K562 (cell line): Measurements from ENCODE around the gene HSF2. TPM values are rescaled to one million over a fixed set of nuclear protein-coding genes. Genes with fewer than 3 reads are reported as not detected.
"Not testable (repeated sequence)": the region's sequence is repeated elsewhere in the genome, so short reads cannot be mapped to it uniquely, and the experiment has no call there.

Experiments used
- ATAC-seq: fragments of 200-7000 bp; cut with Tn5 transposase; 3 replicates; pipeline ENCODE4 v1.9.1; 2020; ENCODE audit warnings: moderate library complexity
- BruUV-seq: library from RNA; stranded (reverse); fragments of 400-500 nt; replicated peaks from 2 replicates; lab custom pipeline; 2021; lab: Mats Ljungman, UMichigan
- CTCF ChIA-PET: fragments of 300-600 bp; formaldehyde crosslinking; extraction: SDS; loops from one replicate; lab custom pipeline; 2021; ENCODE audit warnings: low intra/inter-chr PET ratio; lab: Yijun Ruan, JAX
- POLR2A ChIA-PET: fragments of 300-600, 350-650 bp; sonication (Branson Sonifier 250); formaldehyde crosslinking; extraction: SDS; loops from one replicate; lab custom pipeline; 2021; ENCODE audit warnings: antibody characterized with exemption, inconsistent platforms; lab: Yijun Ruan, JAX
- DNase-seq, 4 experiments: peaks; one replicate each; pipeline versions ENCODE4 v3.0.0 to v3.0.0-alpha.2; 2011 to 2018; ENCODE audit warnings: low spot score in 3 of 4, mixed read lengths in 3 of 4; ENCODE audit errors: extremely low read depth in 1 of 4
- FAIRE-seq: peaks from 2 replicates; lab custom pipeline; 2011; peaks lifted over from hg19 to GRCh38; lab: Jason Lieb, UNC
- H2AFZ ChIP-seq: 2 replicates; pipeline ENCODE4 v1.6.0; 2011; ENCODE audit warnings: low read depth, low read length, control low read depth, inconsistent platforms
- H3K27ac ChIP-seq: fragments of 200-600 bp; 3 replicates; pipeline ENCODE4 v1.8.0; 2011; ENCODE audit warnings: low read depth, mild to moderate bottlenecking, control low read depth, inconsistent platforms, low read length, moderate library complexity, mixed read lengths; ENCODE audit errors: extremely low read depth
- H3K27me3 ChIP-seq, 2 experiments: fragments of 300-600 bp in 1 of 2; 2 replicates in 1 of 2; 3 replicates in 1 of 2; pipeline versions ENCODE4 v1.6.0 to v1.8.0; 2011; ENCODE audit warnings: inconsistent platforms in 2 of 2, low read length in 2 of 2, mild to moderate bottlenecking in 1 of 2, mixed read lengths in 1 of 2, moderate library complexity in 1 of 2; ENCODE audit not compliant: control insufficient read depth in 2 of 2, insufficient read depth in 2 of 2
- H3K36me3 ChIP-seq: fragments of 300-600 bp; 3 replicates; pipeline ENCODE4 v1.8.0; 2011; ENCODE audit warnings: mild to moderate bottlenecking, low read length, inconsistent platforms; ENCODE audit not compliant: control insufficient read depth, insufficient read depth
- H3K4me1 ChIP-seq, 2 experiments: fragments of 200-600 bp in 1 of 2; replicated peaks in 1 of 2; 2 replicates in 1 of 2; 3 replicates in 1 of 2; pipeline versions ENCODE4 v1.5.1 to v1.8.0; 2011; ENCODE audit warnings: inconsistent platforms in 2 of 2, low read length in 2 of 2, mild to moderate bottlenecking in 1 of 2, mixed read lengths in 1 of 2, moderate library complexity in 1 of 2; ENCODE audit not compliant: control insufficient read depth in 2 of 2, insufficient read depth in 2 of 2
- H3K4me2 ChIP-seq: 2 replicates; pipeline ENCODE4 v1.6.1; 2011; ENCODE audit warnings: low read length, control low read depth, inconsistent platforms, mixed read lengths; ENCODE audit not compliant: insufficient read depth
- H3K4me3 ChIP-seq: fragments of 200-600 bp; sonication (generic), shearing (Covaris generic); 2 replicates; pipeline ENCODE4 v1.5.1; 2016; ENCODE audit warnings: control low read depth, inconsistent platforms
- H3K79me2 ChIP-seq: fragments of 200-600 bp; 3 replicates; pipeline ENCODE4 v1.8.0; 2011; ENCODE audit warnings: low read length, inconsistent platforms; ENCODE audit not compliant: control insufficient read depth, insufficient read depth
- H3K9ac ChIP-seq, 2 experiments: 2 replicates each; pipeline versions ENCODE4 v1.6.0 to v1.6.1; 2011; ENCODE audit warnings: low read depth in 2 of 2, low read length in 2 of 2, control low read depth in 1 of 2, inconsistent platforms in 1 of 2, mild to moderate bottlenecking in 1 of 2, mixed read lengths in 1 of 2; ENCODE audit not compliant: insufficient read depth in 1 of 2
- H3K9me1 ChIP-seq: one replicate; pipeline ENCODE4 v1.6.0; 2011; ENCODE audit warnings: inconsistent platforms, mild to moderate bottlenecking, low read length, moderate library complexity; ENCODE audit not compliant: control insufficient read depth, insufficient read depth
- H3K9me3 ChIP-seq: replicated peaks from 2 replicates; pipeline ENCODE4 v1.5.1; 2011; ENCODE audit warnings: low read depth, low read length, inconsistent platforms; ENCODE audit not compliant: control insufficient read depth, insufficient read depth
- H4K20me1 ChIP-seq: replicated peaks from 2 replicates; pipeline ENCODE4 v1.6.1; 2011; ENCODE audit warnings: low read length, inconsistent platforms, mixed read lengths; ENCODE audit not compliant: control insufficient read depth, insufficient read depth
- EZH2 ChIP-seq: IDR thresholded peaks from 2 replicates; pipeline ENCODE4 v1.6.1; 2012; ENCODE audit warnings: low read depth, mild to moderate bottlenecking, inconsistent platforms, low read length, borderline replicate concordance
- SOX6 ChIP-seq: fragments of 450-650 bp; IDR thresholded peaks from 2 replicates; pipeline ENCODE4 v1.6.1; 2014; ENCODE audit warnings: mild to moderate bottlenecking
- YY1 ChIP-seq, 3 experiments: IDR thresholded peaks; 2 replicates each; pipeline ENCODE4 v1.6.1; 2011; ENCODE audit warnings: low read length in 2 of 3, mild to moderate bottlenecking in 2 of 3, moderate library complexity in 2 of 3, borderline replicate concordance in 1 of 3, control low read depth in 1 of 3, low read depth in 1 of 3; ENCODE audit not compliant: insufficient read depth in 3 of 3, insufficient replicate concordance in 2 of 3, control insufficient read depth in 1 of 3, insufficient read length in 1 of 3; ENCODE audit errors: extremely low read depth in 1 of 3
- ZBTB7A ChIP-seq: IDR thresholded peaks from 2 replicates; pipeline ENCODE4 v1.6.1; 2011; ENCODE audit warnings: low read depth, mild to moderate bottlenecking, low read length, moderate library complexity, borderline replicate concordance; ENCODE audit not compliant: control insufficient read depth
- ZNF124 ChIP-seq: sonication (generic); formaldehyde crosslinking; IDR thresholded peaks from 2 replicates; pipeline ENCODE4 v1.8.1; 2022; ENCODE audit warnings: missing genetic modification reagents
- WGBS: fragments of 100-300 bp; shearing (Covaris generic); methylation state at CpG from one replicate; pipeline ENCODE4 v1.1.6; 2016; ENCODE audit warnings: low coverage, mixed read lengths; ENCODE audit not compliant: insufficient coverage; ENCODE audit errors: missing lambda C conversion rate; 5-methylcytosine and 5-hydroxymethylcytosine counted together
- in situ Hi-C: fragments of 300-500 bp; cut with MboI; formaldehyde crosslinking; loops from 4 replicates; pipeline ENCODE4 v1.15.0; 2018; ENCODE audit warnings: inconsistent platforms, mixed read lengths
- intact Hi-C: fragments of 100-400 bp; cut with micrococcal nuclease; formaldehyde crosslinking; loops from 2 replicates; pipeline ENCODE4 v1.14.2; 2022
- polyA plus RNA-seq, 8 experiments: library from polyadenylated mRNA; depleted of rRNA in 4 of 8; stranded (reverse) in 5 of 8; unstranded in 3 of 8; fragments of >200 nt; fragmentation: Nextera tagmentation in 2 of 8; fragmentation: Illumina TruSeq in 1 of 8; extraction: Ambion mirVana in 2 of 8; extraction: Trizol in 1 of 8; gene quantifications; 2 replicates each; pipeline versions ENCODE4 v1.2.1 to v1.2.3, GENCODE V29; 2011 to 2014; ENCODE audit warnings: inconsistent platforms in 1 of 8, missing spikeins in 1 of 8
- total RNA-seq, 7 experiments: library from RNA; depleted of rRNA in 6 of 7; stranded (reverse); fragments of >200 nt in 6 of 7; fragmentation: Illumina TruSeq in 2 of 7; extraction: Trizol in 2 of 7; gene quantifications; 2 replicates each; pipeline versions ENCODE4 v1.2.1 to v1.2.3, GENCODE V29; 2011 to 2021; ENCODE audit warnings: low replicate concordance in 1 of 7
- TF ChIP-seq, protein P1 (sequence below): fragments of 450-650 bp; IDR thresholded peaks from 2 replicates; pipeline ENCODE4 v1.7.1; 2018; ENCODE audit warnings: mild to moderate bottlenecking, low read depth; ENCODE audit not compliant: partially characterized antibody
- TF ChIP-seq, protein P2 (sequence below), 2 experiments: fragments of 450-650 bp in 1 of 2; sonication (generic) in 1 of 2; formaldehyde crosslinking in 1 of 2; IDR thresholded peaks in 1 of 2; conservative IDR thresholded peaks in 1 of 2; 2 replicates each; pipeline versions ENCODE4 v1.6.1 to v1.8.1; 2016 to 2023; ENCODE audit warnings: mild to moderate bottlenecking in 2 of 2, moderate library complexity in 2 of 2, inconsistent platforms in 1 of 2, missing genetic modification reagents in 1 of 2

The HSF2 gene
- total and polyA plus RNA-seq, 9 of the 15 experiments (the other 6 are each of a cell fraction or from before 2014, with no cell fraction given), result 19.1 to 73.1 (median 29.2) TPM

DNA sequence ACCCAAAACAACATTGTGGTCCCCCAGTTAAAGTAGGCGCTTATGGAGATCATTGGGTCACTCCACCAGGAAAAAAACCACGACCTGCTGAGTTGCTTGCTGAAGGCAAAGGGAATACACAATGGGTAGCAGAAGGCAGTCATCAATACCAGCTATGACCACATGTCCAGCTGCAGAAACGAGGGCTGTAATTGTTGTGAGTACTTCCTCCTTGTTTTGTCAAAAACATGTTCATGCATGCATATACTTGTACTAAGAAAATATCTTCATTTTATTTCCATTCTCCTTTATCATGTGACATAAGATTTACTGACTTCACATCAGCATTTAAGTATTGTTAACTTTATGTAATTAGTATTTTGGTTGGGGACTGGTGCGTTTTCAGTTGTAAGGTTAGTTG, 55.2 kb downstream of the HSF2 start (continued):
- TF ChIP-seq, protein P1, sequence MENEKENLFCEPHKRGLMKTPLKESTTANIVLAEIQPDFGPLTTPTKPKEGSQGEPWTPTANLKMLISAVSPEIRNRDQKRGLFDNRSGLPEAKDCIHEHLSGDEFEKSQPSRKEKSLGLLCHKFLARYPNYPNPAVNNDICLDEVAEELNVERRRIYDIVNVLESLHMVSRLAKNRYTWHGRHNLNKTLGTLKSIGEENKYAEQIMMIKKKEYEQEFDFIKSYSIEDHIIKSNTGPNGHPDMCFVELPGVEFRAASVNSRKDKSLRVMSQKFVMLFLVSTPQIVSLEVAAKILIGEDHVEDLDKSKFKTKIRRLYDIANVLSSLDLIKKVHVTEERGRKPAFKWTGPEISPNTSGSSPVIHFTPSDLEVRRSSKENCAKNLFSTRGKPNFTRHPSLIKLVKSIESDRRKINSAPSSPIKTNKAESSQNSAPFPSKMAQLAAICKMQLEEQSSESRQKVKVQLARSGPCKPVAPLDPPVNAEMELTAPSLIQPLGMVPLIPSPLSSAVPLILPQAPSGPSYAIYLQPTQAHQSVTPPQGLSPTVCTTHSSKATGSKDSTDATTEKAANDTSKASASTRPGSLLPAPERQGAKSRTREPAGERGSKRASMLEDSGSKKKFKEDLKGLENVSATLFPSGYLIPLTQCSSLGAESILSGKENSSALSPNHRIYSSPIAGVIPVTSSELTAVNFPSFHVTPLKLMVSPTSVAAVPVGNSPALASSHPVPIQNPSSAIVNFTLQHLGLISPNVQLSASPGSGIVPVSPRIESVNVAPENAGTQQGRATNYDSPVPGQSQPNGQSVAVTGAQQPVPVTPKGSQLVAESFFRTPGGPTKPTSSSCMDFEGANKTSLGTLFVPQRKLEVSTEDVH, result no peak
- TF ChIP-seq YY1 (IDR thresholded peaks at IDR 0.05; ENCODE audit: borderline replicate concordance in 1 of 3, control insufficient read depth in 1 of 3, extremely low read depth in 1 of 3, insufficient read depth in 3 of 3, insufficient read length in 1 of 3, insufficient replicate concordance in 2 of 3, low read depth in 1 of 3, low read length in 2 of 3), result no peak
- TF ChIP-seq ZBTB7A, result no peak
- TF ChIP-seq, protein P2, sequence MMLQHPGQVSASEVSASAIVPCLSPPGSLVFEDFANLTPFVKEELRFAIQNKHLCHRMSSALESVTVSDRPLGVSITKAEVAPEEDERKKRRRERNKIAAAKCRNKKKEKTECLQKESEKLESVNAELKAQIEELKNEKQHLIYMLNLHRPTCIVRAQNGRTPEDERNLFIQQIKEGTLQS (IDR thresholded peaks at IDR 0.05), result no peak
- TF ChIP-seq, protein P2 (CRISPR knock-in tag; conservative IDR thresholded peaks at IDR 0.05), result no peak
- no peak for TF ChIP-seq EZH2
- no peak for TF ChIP-seq SOX6
- TF ChIP-seq ZNF124 (CRISPR knock-in tag), result no peak

DNA sequence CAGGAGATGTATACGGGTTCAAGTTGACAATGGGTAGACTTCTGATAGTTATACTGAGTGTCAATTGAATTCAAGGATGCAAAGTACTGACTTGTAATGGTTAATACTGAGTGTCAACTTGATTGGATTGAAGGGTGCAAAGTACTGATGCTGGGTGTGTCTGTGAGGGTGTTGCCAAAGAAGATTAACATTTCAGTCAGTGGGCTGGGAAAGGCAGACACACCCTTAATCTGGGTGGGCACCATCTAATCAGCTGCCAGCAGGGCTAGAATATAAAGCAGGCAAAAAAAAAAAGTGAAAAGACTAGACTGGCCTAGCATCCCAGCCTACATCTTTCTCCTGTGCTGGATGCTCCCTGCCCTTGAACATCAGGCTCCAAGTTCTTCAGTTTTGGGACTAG, 55.7 kb downstream of the HSF2 start:
- POLR2A ChIA-PET, result not testable (repeated sequence)

More for the DNA sequence above, 55.7 kb downstream of the HSF2 start:
- H3K4me2 ChIP-seq, DNase-seq, in situ Hi-C loops, H3K9me1 ChIP-seq, H3K27ac ChIP-seq, H3K9me3 ChIP-seq, intact Hi-C loops, H2AFZ ChIP-seq, H3K4me3 ChIP-seq, H3K9ac ChIP-seq, FAIRE-seq, H3K4me1 ChIP-seq, H4K20me1 ChIP-seq, CTCF ChIA-PET, H3K27me3 ChIP-seq, ATAC-seq, BruUV-seq: not testable (repeated sequence)
- Histone ChIP-seq H3K79me2 (peaks cover 23% of the 10 kb centered on the region), H3K36me3 (peaks cover 68% of the 10 kb centered on the region)
- WGBS, result 92% methylated on average over 1 of the region's 1 CpG
